HEK293T (cell line): ENCODE data around the gene RNASEH2A.
A peak's percentile ranks its signal among the peaks of the same experiment; 100 is the strongest.

Experiments
- CTCF ChIA-PET: fragments of 350-600 bp; formaldehyde crosslinking; extraction: SDS; loops from one replicate; lab custom pipeline; 2021; ENCODE audit warnings: antibody characterized with exemption, inconsistent platforms; lab: Yijun Ruan, JAX
- POLR2A ChIA-PET: fragments of 350-600 bp; formaldehyde crosslinking; extraction: SDS; loops from one replicate; lab custom pipeline; 2020; ENCODE audit warnings: antibody characterized with exemption, inconsistent platforms; lab: Yijun Ruan, JAX
- DNase-seq: peaks from one replicate; pipeline ENCODE4 v3.0.0; 2012; ENCODE audit warnings: mixed read lengths; ENCODE audit errors: extremely low spot score
- ARNT ChIP-seq: fragments of 450-650 bp; IDR thresholded peaks from 2 replicates; pipeline ENCODE4 v1.6.1; 2017; ENCODE audit warnings: mild to moderate bottlenecking
- BHLHE40 ChIP-seq: fragments of 450-650 bp; IDR thresholded peaks from 2 replicates; pipeline ENCODE4 v1.6.1; 2016; ENCODE audit warnings: mild to moderate bottlenecking, moderate library complexity, borderline replicate concordance
- CTBP1 ChIP-seq: fragments of 450-650 bp; IDR thresholded peaks from 2 replicates; pipeline ENCODE4 v1.6.1; 2016; ENCODE audit warnings: borderline replicate concordance
- ELF4 ChIP-seq: fragments of 450-650 bp; IDR thresholded peaks from 2 replicates; pipeline ENCODE4 v1.6.1; 2017; ENCODE audit warnings: antibody characterized with exemption
- FOXA1 ChIP-seq: fragments of 450-650 bp; IDR thresholded peaks from 2 replicates; pipeline ENCODE4 v1.6.1; 2016; ENCODE audit warnings: mild to moderate bottlenecking
- FOXK2 ChIP-seq: fragments of 450-650 bp; IDR thresholded peaks from 2 replicates; pipeline ENCODE4 v1.6.1; 2016; ENCODE audit warnings: mild to moderate bottlenecking
- FOXM1 ChIP-seq: fragments of 450-650 bp; IDR thresholded peaks from 2 replicates; pipeline ENCODE4 v1.6.1; 2017; ENCODE audit warnings: mild to moderate bottlenecking, borderline replicate concordance
- HDGF ChIP-seq: fragments of 450-650 bp; IDR thresholded peaks from 2 replicates; pipeline ENCODE4 v1.6.1; 2017; ENCODE audit warnings: antibody characterized with exemption, borderline replicate concordance
- L3MBTL2 ChIP-seq: fragments of 450-650 bp; conservative IDR thresholded peaks from 2 replicates; pipeline ENCODE4 v1.6.1; 2016; ENCODE audit warnings: mild to moderate bottlenecking
- LEF1 ChIP-seq: fragments of 450-650 bp; IDR thresholded peaks from 2 replicates; pipeline ENCODE4 v1.6.1; 2017; ENCODE audit warnings: mild to moderate bottlenecking, borderline replicate concordance
- NFRKB ChIP-seq: fragments of 450-650 bp; IDR thresholded peaks from 2 replicates; pipeline ENCODE4 v1.6.1; 2016; ENCODE audit warnings: mild to moderate bottlenecking, moderate library complexity
- PKNOX1 ChIP-seq: fragments of 450-650 bp; IDR thresholded peaks from 2 replicates; pipeline ENCODE4 v1.6.1; 2016
- SP1 ChIP-seq: fragments of 450-650 bp; IDR thresholded peaks from 2 replicates; pipeline ENCODE4 v1.6.1; 2017
- SUZ12 ChIP-seq: fragments of 450-650 bp; IDR thresholded peaks from 2 replicates; pipeline ENCODE4 v1.6.1; 2016; ENCODE audit warnings: mild to moderate bottlenecking
- TARDBP ChIP-seq: fragments of 450-650 bp; IDR thresholded peaks from 2 replicates; pipeline ENCODE4 v1.6.1; 2016
- ZNF384 ChIP-seq: fragments of 450-650 bp; IDR thresholded peaks from 2 replicates; pipeline ENCODE4 v1.6.1; 2016

The RNASEH2A gene

DNA sequence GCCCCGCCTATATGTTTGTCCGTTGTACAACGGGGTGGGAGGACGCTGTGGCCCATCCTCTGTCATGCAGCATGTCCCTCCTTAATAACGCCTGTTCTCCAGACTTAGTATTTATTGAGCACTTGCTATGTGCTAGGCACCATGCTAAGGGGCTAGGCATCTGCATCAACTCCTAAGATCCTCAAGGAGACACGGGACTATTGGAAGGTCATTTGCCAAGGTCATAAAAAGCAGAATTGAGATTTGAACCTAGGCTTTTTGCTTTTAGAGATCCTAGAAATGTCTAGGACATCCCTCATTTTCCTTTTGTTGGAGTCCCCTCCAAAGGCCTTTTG, 30.1 kb downstream of the RNASEH2A start:
- ChIA-PET POLR2A (interaction anchor here (1.0 kb wide), 1 partner anchor 54 kb away, joined by 3 read pairs; the partner anchor contains the start of gene GCDH), CTCF (interaction anchor here (0.6 to 0.9 kb wide), 2 partner anchors 10 to 39 kb away, joined by 3 to 4 read pairs; no protein-coding TSS in a partner anchor)
- DNase-seq, result no peak
- TF ChIP-seq CTBP1, result no peak
- TF ChIP-seq SUZ12, result no peak
- TF ChIP-seq L3MBTL2, result no peak
- TF ChIP-seq BHLHE40, result no peak
- TF ChIP-seq NFRKB, result no peak
- no peak for TF ChIP-seq SP1
- no peak for TF ChIP-seq ARNT
- TF ChIP-seq FOXA1, result no peak
- no peak for TF ChIP-seq LEF1
- no peak for TF ChIP-seq ZNF384
- TF ChIP-seq HDGF, result no peak
- no peak for TF ChIP-seq PKNOX1
- TF ChIP-seq FOXM1, result no peak

- no peak for TF ChIP-seq PKNOX1
- no peak for TF ChIP-seq CTBP1
- no peak for TF ChIP-seq FOXM1
- TF ChIP-seq TARDBP, result no peak
- no peak for TF ChIP-seq NFRKB
- no peak for TF ChIP-seq ARNT
- TF ChIP-seq L3MBTL2, result no peak
- TF ChIP-seq ZNF384, result no peak
- TF ChIP-seq FOXK2, result no peak
- TF ChIP-seq SP1, result no peak
- TF ChIP-seq LEF1, result no peak
- no peak for TF ChIP-seq SUZ12
- no peak for TF ChIP-seq FOXA1
- TF ChIP-seq HDGF, result no peak
- CTCF ChIA-PET, result interaction anchor here (0.6 to 1.0 kb wide), 4 partner anchors 9 to 72 kb away, joined by 3 to 4 read pairs (median 4); partner anchors contain the start of gene GCDH
- POLR2A ChIA-PET, result interaction anchor here (1.0 kb wide), 1 partner anchor 53 kb away, joined by 3 read pairs; the partner anchor contains the start of gene GCDH
- no peak for DNase-seq
Observed at GRCh38 chr19:12837225-12837624, 30.8 kb downstream of the RNASEH2A start.

GRCh38 chr19:12838182-12838885, 31.9 kb downstream of the RNASEH2A start, which contains the start of gene MAST1:
Gene MAST1 (plus strand): TSS chr19:12838515. CDS start chr19:12838573, 58 bp downstream.
- CTCF ChIA-PET, result no interaction called here
- POLR2A ChIA-PET, result no interaction called here
- TF ChIP-seq ELF4 (no peak), ARNT (no peak), SUZ12 (no peak), CTBP1 (no peak), SP1 (no peak), HDGF (no peak), FOXM1 (peak; percentile 87), ZNF384 (no peak)
- DNase-seq, result peak; percentile 80

GRCh38 chr19:12838886-12839756, 32.7 kb downstream of the RNASEH2A start:
- DNase-seq, result no peak
- TF ChIP-seq CTBP1 (no peak), L3MBTL2 (peak; percentile 33)
- ChIA-PET POLR2A (no interaction called here), CTCF (no interaction called here)

- TF ChIP-seq HDGF, result peak; percentile 54; the same call in 1 of the 2 replicates
- no peak for TF ChIP-seq ELF4
- DNase-seq, result peak; percentile 95
- CTCF ChIA-PET, result no interaction called here
- POLR2A ChIA-PET, result no interaction called here
Observed at GRCh38 chr19:12840091-12841079, 34.0 kb downstream of the RNASEH2A start.

GRCh38 chr19:12841094-12841493, 34.7 kb downstream of the RNASEH2A start:
- CTCF ChIA-PET, result no interaction called here
- TF ChIP-seq SP1, result no peak
- no peak for TF ChIP-seq FOXK2
- no peak for TF ChIP-seq NFRKB
- no peak for TF ChIP-seq TARDBP
- TF ChIP-seq ELF4, result no peak
- TF ChIP-seq PKNOX1, result no peak
- TF ChIP-seq CTBP1, result no peak
- no peak for TF ChIP-seq L3MBTL2
- TF ChIP-seq HDGF, result no peak
- TF ChIP-seq SUZ12, result no peak
- TF ChIP-seq LEF1, result no peak
- no peak for TF ChIP-seq ZNF384
- peak; percentile 49 for DNase-seq
- POLR2A ChIA-PET, result interaction anchor here (1.0 kb wide), 1 partner anchor 35 kb away, joined by 3 read pairs; the partner anchor contains the start of gene RNASEH2A
